Panc1 (cell line): ENCODE measurements around the gene FBXO17.

Experiments used
- POLR2AphosphoS5 ChIP-seq: IDR thresholded peaks from 2 replicates; pipeline ENCODE4 v1.6.1; 2012; ENCODE audit warnings: mild to moderate bottlenecking, low read depth, low read length, moderate library complexity
- SIN3A ChIP-seq: IDR thresholded peaks from 2 replicates; pipeline ENCODE4 v1.6.1; 2012; ENCODE audit warnings: low read depth, mild to moderate bottlenecking, low read length, moderate library complexity, borderline replicate concordance; ENCODE audit not compliant: insufficient read depth
- TF ChIP-seq, protein P1 (sequence below): fragments of 450-650 bp; IDR thresholded peaks from 2 replicates; pipeline ENCODE4 v1.5.1; 2017; ENCODE audit warnings: mild to moderate bottlenecking
- TF ChIP-seq, protein P2 (sequence below), 2 experiments: IDR thresholded peaks; 2 replicates each; pipeline ENCODE4 v1.6.1; 2011 to 2012; ENCODE audit warnings: low read depth in 2 of 2, control low read depth in 1 of 2, low read length in 1 of 2, mild to moderate bottlenecking in 1 of 2, moderate library complexity in 1 of 2; ENCODE audit not compliant: insufficient read depth in 1 of 2

DNA sequence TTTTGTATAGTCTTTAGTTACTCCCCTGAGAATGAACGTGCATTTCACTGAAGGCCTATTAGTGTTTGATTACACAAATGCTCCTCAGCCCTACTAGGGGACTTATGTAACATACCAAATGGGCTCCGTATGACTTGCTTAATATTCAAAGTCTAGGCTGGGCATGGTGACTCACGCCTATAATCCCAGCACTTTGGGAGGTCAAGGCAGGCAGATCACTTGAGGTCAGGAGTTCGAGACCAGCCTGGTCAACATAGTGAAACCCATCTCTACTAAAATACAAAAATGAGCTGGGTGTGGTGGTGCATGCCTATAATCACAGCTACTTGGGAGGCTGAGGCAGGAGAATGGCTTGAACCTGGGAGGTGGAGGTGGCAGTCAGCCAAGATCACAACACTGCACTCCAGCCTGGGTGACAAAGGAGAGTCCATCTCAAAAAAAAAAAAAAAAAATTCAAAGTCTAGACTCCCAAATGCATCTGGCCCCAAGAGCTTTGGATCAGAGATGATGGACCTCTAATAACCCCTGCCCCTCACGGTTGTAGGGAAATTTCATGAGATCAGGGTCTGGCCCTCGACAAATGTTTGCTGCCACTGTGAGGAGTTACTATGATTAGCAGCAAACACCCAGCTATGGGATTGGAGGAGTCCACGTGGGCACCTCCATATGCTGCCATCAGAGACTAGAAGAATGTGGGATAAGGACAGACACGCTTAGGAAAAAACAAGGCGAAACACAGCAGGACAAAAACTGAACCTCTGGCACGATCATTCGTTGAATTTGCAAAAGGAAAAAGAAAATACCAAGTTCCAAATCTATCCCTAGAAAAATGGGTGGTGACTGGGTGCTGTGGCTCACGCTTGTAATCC is 4.6 kb downstream of the FBXO17 start:
- TF ChIP-seq, protein P1, sequence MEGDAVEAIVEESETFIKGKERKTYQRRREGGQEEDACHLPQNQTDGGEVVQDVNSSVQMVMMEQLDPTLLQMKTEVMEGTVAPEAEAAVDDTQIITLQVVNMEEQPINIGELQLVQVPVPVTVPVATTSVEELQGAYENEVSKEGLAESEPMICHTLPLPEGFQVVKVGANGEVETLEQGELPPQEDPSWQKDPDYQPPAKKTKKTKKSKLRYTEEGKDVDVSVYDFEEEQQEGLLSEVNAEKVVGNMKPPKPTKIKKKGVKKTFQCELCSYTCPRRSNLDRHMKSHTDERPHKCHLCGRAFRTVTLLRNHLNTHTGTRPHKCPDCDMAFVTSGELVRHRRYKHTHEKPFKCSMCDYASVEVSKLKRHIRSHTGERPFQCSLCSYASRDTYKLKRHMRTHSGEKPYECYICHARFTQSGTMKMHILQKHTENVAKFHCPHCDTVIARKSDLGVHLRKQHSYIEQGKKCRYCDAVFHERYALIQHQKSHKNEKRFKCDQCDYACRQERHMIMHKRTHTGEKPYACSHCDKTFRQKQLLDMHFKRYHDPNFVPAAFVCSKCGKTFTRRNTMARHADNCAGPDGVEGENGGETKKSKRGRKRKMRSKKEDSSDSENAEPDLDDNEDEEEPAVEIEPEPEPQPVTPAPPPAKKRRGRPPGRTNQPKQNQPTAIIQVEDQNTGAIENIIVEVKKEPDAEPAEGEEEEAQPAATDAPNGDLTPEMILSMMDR: no peak
- no peak for TF ChIP-seq POLR2AphosphoS5
- TF ChIP-seq, protein P2, sequence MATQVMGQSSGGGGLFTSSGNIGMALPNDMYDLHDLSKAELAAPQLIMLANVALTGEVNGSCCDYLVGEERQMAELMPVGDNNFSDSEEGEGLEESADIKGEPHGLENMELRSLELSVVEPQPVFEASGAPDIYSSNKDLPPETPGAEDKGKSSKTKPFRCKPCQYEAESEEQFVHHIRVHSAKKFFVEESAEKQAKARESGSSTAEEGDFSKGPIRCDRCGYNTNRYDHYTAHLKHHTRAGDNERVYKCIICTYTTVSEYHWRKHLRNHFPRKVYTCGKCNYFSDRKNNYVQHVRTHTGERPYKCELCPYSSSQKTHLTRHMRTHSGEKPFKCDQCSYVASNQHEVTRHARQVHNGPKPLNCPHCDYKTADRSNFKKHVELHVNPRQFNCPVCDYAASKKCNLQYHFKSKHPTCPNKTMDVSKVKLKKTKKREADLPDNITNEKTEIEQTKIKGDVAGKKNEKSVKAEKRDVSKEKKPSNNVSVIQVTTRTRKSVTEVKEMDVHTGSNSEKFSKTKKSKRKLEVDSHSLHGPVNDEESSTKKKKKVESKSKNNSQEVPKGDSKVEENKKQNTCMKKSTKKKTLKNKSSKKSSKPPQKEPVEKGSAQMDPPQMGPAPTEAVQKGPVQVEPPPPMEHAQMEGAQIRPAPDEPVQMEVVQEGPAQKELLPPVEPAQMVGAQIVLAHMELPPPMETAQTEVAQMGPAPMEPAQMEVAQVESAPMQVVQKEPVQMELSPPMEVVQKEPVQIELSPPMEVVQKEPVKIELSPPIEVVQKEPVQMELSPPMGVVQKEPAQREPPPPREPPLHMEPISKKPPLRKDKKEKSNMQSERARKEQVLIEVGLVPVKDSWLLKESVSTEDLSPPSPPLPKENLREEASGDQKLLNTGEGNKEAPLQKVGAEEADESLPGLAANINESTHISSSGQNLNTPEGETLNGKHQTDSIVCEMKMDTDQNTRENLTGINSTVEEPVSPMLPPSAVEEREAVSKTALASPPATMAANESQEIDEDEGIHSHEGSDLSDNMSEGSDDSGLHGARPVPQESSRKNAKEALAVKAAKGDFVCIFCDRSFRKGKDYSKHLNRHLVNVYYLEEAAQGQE (IDR thresholded peaks at IDR 0.05; ENCODE audit: insufficient read depth in 1 of 2, low read depth in 2 of 2, low read length in 1 of 2): no peak
- no peak for TF ChIP-seq SIN3A
